Gastroesophageal sphincter (tissue), 4 donors: ENCODE measurements around the gene FZD10. TPM values are rescaled to one million over a fixed set of nuclear protein-coding genes. Genes with fewer than 3 reads are reported as not detected.

Experiments used
- ATAC-seq: fragments of 150-250 bp; one replicate; pipeline ENCODE4 v1.9.1; 2016; ENCODE audit warnings: mild to moderate bottlenecking, moderate library complexity
- H3K27ac ChIP-seq, 4 donors: fragments of 200-600 bp; sonication (generic) in 3 of 4; 1 replicate in 3 of 4; 2 replicates in 1 of 4; pipeline ENCODE4 v1.5.1; 2016 to 2019
- H3K27me3 ChIP-seq: fragments of 200-600 bp; sonication (generic); one replicate; pipeline ENCODE4 v1.5.1; 2019
- H3K36me3 ChIP-seq, 2 donors: fragments of 200-600 bp; sonication (generic); one replicate each; pipeline ENCODE4 v1.5.1; 2019; ENCODE audit warnings: control low read depth in 1 of 2
- H3K4me1 ChIP-seq, 3 donors: fragments of 200-600 bp; sonication (generic); 1 replicate in 2 of 3; 2 replicates in 1 of 3; pipeline ENCODE4 v1.5.1; 2016 to 2019; ENCODE audit warnings: control low read depth in 2 of 3
- H3K4me3 ChIP-seq, 2 donors: fragments of 200-600 bp; sonication (generic); one replicate each; pipeline ENCODE4 v1.5.1; 2019; ENCODE audit warnings: mild to moderate bottlenecking in 1 of 2, moderate library complexity in 1 of 2
- H3K9me3 ChIP-seq, 3 donors: fragments of 200-600 bp; sonication (generic); one replicate each; pipeline ENCODE4 v1.5.1; 2017 to 2019; ENCODE audit warnings: control low read depth in 2 of 3
- CTCF ChIP-seq, 4 experiments: fragments of 200-600 bp in 2 of 4; fragments of 450-650 bp in 2 of 4; sonication (generic) in 1 of 4; IDR thresholded peaks; one replicate each; pipeline ENCODE4 v1.5.1; 2017 to 2019; ENCODE audit warnings: antibody characterized with exemption in 4 of 4, mild to moderate bottlenecking in 2 of 4, moderate library complexity in 2 of 4
- EP300 ChIP-seq: sonication (generic); formaldehyde crosslinking; IDR thresholded peaks from one replicate; pipeline ENCODE4 v1.6.1; 2017; ENCODE audit warnings: antibody characterized with exemption, mild to moderate bottlenecking
- POLR2A ChIP-seq, 2 donors: fragments of 450-650 bp; IDR thresholded peaks; one replicate each; pipeline ENCODE4 v1.6.1; 2017; ENCODE audit warnings: antibody characterized with exemption in 2 of 2, mild to moderate bottlenecking in 2 of 2, moderate library complexity in 1 of 2
- POLR2AphosphoS5 ChIP-seq: sonication (generic); formaldehyde crosslinking; IDR thresholded peaks from one replicate; pipeline ENCODE4 v1.6.1; 2017; ENCODE audit warnings: antibody characterized with exemption
- WGBS, 2 donors: methylation state at CpG; one replicate each; pipeline ENCODE4 v1.1.5; 2018; ENCODE audit warnings: low coverage in 1 of 2; 5-methylcytosine and 5-hydroxymethylcytosine counted together
- total RNA-seq, 4 donors: library from RNA; depleted of rRNA; stranded (reverse); fragments of >200 nt; gene quantifications; one replicate each; pipeline ENCODE4 v1.1.0, GENCODE V29; 2016

Gene FZD10
- total RNA-seq, 4 donors from 2014 or later: 0.94 to 1.6 (median 1.1) TPM; not detected in 1

DNA sequence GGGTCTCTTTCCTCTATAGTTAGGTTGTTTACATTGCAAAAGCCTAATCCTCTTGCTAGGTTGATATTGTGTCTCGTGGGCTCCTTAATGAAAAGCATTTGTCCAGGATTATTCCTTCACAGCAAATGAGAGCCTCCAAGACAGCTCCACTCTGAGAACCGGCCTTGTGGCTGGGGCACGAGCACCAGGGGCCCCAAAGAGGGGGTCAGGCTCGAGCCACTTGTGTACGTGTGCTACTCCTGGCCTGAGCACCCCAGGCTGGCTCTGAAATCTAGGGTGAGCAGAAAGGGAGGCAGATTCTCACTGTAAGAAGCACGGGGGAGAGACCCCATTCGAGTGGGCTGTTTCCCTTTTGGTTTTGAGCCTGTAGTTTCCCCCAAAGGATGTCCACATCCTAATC is 45.0 kb upstream of the FZD10 start:
- no peak for ATAC-seq
- H3K4me1 ChIP-seq: no peaks in the 10 kb centered on the region
- TF ChIP-seq POLR2A (IDR thresholded peaks at IDR 0.05): no peak
- no peak for TF ChIP-seq EP300
- no peak for TF ChIP-seq CTCF (IDR thresholded peaks at IDR 0.05)
- TF ChIP-seq POLR2AphosphoS5: no peak
- no peaks in the 10 kb centered on the region for H3K9me3 ChIP-seq
- no peak overlapping the region for H3K4me3 ChIP-seq
- 60 to 70% methylated on average over 1 to 2 of the region's 7 CpGs for WGBS, 2 donors
- peaks cover 35% of the 10 kb centered on the region for H3K27me3 ChIP-seq
- no peaks in the 10 kb centered on the region for H3K36me3 ChIP-seq
- H3K27ac ChIP-seq: no peak overlapping the region

DNA sequence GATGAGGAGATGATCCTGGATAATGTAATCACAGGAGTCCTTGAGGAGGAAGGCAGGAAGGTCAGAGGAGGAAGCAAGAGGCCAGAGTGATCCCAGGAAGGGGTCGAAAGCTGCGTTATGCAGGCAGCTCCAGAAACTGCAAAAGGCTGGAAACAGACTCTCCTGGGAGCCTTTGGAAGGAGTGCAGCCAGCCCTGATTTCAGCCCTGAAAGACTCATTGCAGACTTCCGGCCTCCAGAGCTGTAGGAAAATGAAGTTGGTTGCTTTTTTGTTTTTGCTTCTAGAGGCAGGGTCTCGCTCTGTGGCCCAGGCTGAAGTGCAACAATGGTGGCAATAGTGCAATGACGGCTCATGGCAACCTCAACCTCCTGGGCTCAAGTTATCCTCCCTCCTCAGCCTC is 44.6 kb upstream of the FZD10 start:
- Histone ChIP-seq H3K9me3 (no peaks in the 10 kb centered on the region), H3K27me3 (peaks cover 32% of the 10 kb centered on the region), H3K4me1 (no peaks in the 10 kb centered on the region), H3K4me3 (no peak overlapping the region), H3K36me3 (no peaks in the 10 kb centered on the region), H3K27ac (no peak overlapping the region)
- WGBS, 2 donors: 38 to 50% methylated on average over 2 to 5 of the region's 5 CpGs
- TF ChIP-seq POLR2AphosphoS5: no peak
- TF ChIP-seq CTCF (IDR thresholded peaks at IDR 0.05): no peak
- no peak for ATAC-seq

DNA sequence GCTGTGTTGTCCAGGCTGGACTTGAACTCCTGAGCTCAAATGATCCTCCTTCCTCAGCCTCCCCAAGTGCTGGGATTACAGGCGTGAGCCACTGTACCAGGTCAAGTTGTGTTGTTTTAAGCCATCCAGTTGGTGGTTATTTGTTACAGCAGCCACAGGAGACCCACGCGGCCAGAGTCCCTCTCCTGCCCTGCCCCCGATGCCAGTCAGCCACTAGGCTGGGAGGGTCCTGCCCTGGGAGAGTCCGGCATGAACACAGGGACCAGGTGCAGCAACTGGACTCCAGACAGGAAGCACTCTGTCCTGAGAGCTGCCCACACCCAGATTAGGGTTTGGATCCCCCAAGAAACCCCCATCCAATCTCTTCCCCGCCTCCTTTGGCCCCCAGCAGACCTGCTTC is 44.1 kb upstream of the FZD10 start:
- Histone ChIP-seq H3K9me3 (no peaks in the 10 kb centered on the region), H3K27ac (no peak overlapping the region)
- no peak for ATAC-seq

DNA sequence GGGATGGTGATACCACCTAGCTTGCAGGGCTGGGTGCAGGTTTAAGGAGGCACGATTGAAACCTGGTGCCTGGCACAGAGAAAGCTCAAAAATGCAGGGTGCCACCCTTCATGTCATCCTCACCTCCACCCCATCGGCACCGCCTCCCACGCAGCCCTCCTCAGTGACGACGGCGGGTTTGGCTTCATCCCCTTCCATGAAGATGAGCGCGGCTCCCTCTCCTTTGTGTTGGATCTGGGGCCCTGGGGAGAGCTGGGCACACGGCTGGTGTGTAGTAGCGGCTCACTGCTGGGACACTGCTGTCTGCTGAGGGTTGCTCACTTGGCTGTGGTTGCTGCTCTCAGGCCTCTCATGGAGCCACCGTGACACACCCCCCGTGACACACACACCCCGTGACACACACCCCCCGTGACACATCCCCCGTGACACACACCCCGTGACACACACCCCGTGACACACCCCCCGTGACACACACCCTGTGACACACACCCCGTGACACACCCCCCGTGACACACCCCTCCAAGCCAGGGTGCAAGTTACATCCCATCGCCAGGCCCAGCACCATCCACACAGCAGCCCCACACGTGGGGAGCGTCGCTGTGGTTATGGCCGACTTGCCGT is 42.9 kb upstream of the FZD10 start:
- Histone ChIP-seq H3K27me3 (peaks cover 29% of the 10 kb centered on the region), H3K9me3 (no peaks in the 10 kb centered on the region), H3K4me1 (no peaks in the 10 kb centered on the region), H3K4me3 (no peak overlapping the region), H3K36me3 (no peaks in the 10 kb centered on the region), H3K27ac (no peak overlapping the region)
- ATAC-seq: peak; percentile 4
- TF ChIP-seq EP300: no peak
- TF ChIP-seq POLR2AphosphoS5: no peak
- no peak for TF ChIP-seq CTCF (IDR thresholded peaks at IDR 0.05)
- no peak for TF ChIP-seq POLR2A (IDR thresholded peaks at IDR 0.05)
- 87 to 94% methylated on average over 3 to 6 of the region's 27 CpGs for WGBS, 2 donors

More for the DNA sequence above, 44.1 kb upstream of the FZD10 start:
- TF ChIP-seq POLR2A (IDR thresholded peaks at IDR 0.05) (no peak), POLR2AphosphoS5 (no peak), CTCF (IDR thresholded peaks at IDR 0.05) (no peak), EP300 (no peak)
- peaks cover 29% of the 10 kb centered on the region for H3K27me3 ChIP-seq
- H3K36me3 ChIP-seq: no peaks in the 10 kb centered on the region
- H3K4me3 ChIP-seq: no peak overlapping the region
- WGBS, 2 donors: 100% methylated on average over 1 of the region's 6 CpGs; no CpG with 5 or more reads in 1 of the 2 donors
- H3K4me1 ChIP-seq: no peaks in the 10 kb centered on the region

- 47 to 92% methylated on average over 3 to 4 of the region's 31 CpGs for WGBS, 2 donors
- no peak for TF ChIP-seq CTCF (IDR thresholded peaks at IDR 0.05)
- TF ChIP-seq POLR2A (IDR thresholded peaks at IDR 0.05): no peak
- Histone ChIP-seq H3K4me3 (no peak overlapping the region), H3K9me3 (no peaks in the 10 kb centered on the region), H3K27ac (no peak overlapping the region), H3K36me3 (no peaks in the 10 kb centered on the region), H3K27me3 (peaks cover 29% of the 10 kb centered on the region), H3K4me1 (no peaks in the 10 kb centered on the region)
- ATAC-seq: no peak
Measured at GRCh38 chr12:130120012-130120805, 42.1 kb upstream of the FZD10 start.
